Choroid plexus epithelial cell (primary cell): ENCODE measurements around the gene NFAT5.
"Not testable (repeated sequence)": the region's sequence is repeated elsewhere in the genome, so short reads cannot be mapped to it uniquely, and the experiment has no call there.

Experiments
- DNase-seq: peaks from one replicate; pipeline ENCODE4 v3.0.0-alpha.2; 2010; ENCODE audit warnings: low read depth
- H3K4me3 ChIP-seq: 2 replicates; pipeline ENCODE4 v1.5.1; 2011; ENCODE audit warnings: low read depth, mild to moderate bottlenecking, control low read depth, low read length, moderate library complexity
- TF ChIP-seq, protein P1 (sequence below): conservative IDR thresholded peaks from 2 replicates; pipeline ENCODE4 v1.5.1; 2011; ENCODE audit warnings: low read depth, mild to moderate bottlenecking, control low read depth, inconsistent platforms, low read length, moderate library complexity

The NFAT5 gene

DNA sequence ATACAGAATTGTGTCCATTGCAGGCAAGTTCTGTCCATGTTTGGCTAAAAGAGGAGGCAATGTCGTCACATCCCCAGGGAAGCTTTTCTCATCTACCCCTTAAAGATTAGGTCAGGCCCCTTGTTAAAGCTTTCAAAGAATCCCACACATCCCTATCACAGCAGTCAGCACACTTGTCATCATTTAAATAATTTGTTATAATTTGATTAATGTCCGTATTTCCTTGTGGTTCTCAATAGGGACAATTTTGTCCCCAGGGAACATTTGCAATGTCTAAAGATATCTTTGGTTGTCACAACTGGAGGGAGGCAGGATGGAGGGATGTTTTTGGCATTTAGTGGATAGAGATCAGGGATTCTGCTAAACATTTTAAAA, 28.1 kb upstream of the NFAT5 start:
- TF ChIP-seq, protein P1, sequence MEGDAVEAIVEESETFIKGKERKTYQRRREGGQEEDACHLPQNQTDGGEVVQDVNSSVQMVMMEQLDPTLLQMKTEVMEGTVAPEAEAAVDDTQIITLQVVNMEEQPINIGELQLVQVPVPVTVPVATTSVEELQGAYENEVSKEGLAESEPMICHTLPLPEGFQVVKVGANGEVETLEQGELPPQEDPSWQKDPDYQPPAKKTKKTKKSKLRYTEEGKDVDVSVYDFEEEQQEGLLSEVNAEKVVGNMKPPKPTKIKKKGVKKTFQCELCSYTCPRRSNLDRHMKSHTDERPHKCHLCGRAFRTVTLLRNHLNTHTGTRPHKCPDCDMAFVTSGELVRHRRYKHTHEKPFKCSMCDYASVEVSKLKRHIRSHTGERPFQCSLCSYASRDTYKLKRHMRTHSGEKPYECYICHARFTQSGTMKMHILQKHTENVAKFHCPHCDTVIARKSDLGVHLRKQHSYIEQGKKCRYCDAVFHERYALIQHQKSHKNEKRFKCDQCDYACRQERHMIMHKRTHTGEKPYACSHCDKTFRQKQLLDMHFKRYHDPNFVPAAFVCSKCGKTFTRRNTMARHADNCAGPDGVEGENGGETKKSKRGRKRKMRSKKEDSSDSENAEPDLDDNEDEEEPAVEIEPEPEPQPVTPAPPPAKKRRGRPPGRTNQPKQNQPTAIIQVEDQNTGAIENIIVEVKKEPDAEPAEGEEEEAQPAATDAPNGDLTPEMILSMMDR, result no peak
- H3K4me3 ChIP-seq, result no peak overlapping the region
- no peak for DNase-seq

DNA sequence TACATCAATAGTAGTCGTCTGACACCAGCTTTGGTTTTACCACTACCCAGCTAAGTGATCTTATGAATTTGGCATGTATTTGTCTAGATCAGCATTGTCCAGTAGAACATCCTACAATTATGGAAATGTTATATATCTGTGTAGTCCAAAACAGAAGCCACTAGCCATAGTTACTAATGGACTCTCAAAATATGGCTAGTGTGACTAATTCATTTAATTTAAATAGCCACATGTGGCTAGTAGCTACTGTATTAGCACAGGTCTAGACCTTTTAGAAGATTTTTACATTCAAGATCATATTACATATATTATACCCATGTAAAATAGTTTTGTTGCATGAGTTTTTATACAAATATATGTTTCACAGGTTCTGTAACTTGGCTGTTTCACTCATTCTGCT, 27.0 kb upstream of the NFAT5 start:
- no peak overlapping the region for H3K4me3 ChIP-seq
- TF ChIP-seq, protein P1, result no peak
- no peak for DNase-seq

DNA sequence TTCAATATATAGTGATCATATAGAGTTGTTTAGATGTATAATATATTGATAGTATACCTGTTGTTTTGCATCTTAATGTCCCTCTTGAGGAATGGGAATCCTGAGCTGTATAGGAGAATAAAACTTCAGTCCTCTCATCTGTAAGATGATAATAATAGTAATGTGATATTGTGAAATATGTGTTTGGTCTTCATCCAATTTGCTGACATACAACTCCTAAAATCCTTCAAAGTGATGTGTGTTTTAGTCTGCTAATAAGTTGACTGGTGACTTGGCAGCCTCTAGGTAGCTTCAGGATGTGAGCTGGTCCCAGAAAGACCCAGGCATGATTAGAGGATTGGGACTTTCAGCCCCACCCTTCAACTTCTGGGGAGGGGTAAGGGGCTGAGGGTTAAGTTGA, 22.8 kb upstream of the NFAT5 start:
- no peak overlapping the region for H3K4me3 ChIP-seq
- DNase-seq, result peak; percentile 69
- TF ChIP-seq, protein P1, result no peak

DNA sequence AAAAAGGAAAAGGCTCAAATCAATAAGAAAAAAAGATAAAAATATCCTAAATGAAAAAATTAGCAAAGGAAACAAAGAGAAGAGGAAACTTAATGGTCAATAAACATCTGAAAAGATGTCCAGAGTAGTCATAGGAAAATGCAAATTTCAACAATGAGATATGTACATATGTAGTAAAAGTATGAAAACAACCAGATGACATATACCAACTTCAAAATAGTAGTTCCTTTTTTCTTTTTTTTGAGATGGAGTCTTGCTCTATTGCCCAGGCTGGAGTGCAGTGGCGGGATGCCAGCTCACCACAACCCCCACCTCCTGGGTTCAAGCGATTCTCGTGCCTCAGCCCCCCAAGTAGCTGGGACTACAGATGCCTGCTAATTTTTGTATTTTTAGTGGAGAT, 21.7 kb upstream of the NFAT5 start:
- no peak for DNase-seq
- no peak overlapping the region for H3K4me3 ChIP-seq
- TF ChIP-seq, protein P1, result no peak

DNA sequence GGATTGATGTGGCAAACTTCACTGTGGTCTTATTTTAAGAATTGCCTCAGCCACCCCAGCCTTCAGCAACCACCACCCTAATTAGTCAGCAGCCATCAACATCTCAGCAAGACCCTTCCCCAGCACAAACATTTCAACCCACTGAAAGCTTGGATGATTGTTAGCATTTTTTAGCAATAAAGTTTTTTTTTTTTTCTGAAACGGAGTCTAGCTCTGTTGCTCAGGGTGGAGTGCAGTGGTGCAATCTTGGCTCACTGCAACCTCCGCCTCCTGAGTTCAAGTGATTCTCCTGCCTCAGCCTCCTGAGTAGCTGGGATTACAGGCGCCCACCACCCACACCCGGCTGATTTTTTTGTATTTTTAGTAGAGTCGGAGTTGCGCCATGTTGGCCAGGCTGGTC, 19.1 kb upstream of the NFAT5 start:
- not testable (repeated sequence) for H3K4me3 ChIP-seq, DNase-seq

- TF ChIP-seq, protein P1, result no peak
- DNase-seq, result peak; percentile 4
- no peak overlapping the region for H3K4me3 ChIP-seq
Measured at GRCh38 chr16:69553332-69553731, 12.4 kb upstream of the NFAT5 start.

DNA sequence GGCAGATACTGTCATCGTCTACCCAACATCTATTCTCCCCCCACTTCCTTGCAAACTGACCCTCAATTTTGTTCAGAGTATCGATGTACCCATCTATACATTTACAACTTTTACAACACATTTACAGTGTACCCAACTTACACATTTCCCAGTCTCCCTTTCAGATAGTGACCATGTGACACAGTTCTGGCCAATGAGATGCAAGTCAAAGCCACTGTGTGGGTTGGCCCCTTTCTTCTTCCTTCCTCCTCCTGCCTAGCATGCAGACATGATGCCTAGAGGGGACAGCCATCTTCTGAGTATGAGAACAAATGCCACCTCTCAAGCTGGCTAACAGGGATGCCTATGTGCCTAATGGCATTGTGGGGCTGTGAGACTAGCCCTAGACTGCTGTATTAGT, 11.3 kb upstream of the NFAT5 start:
- DNase-seq, result no peak
- no peak overlapping the region for H3K4me3 ChIP-seq
- TF ChIP-seq, protein P1, result no peak

- TF ChIP-seq, protein P1, result no peak
- no peak overlapping the region for H3K4me3 ChIP-seq
- DNase-seq, result peak; percentile 11
Measured at GRCh38 chr16:69555437-69555836, 10.3 kb upstream of the NFAT5 start.
